Kidney (tissue), 14 donors: Measurements from ENCODE around the gene SOBP. TPM values are rescaled to one million over a fixed set of nuclear protein-coding genes. Genes with fewer than 3 reads are reported as not detected.

Experiments
- DNase-seq, 5 donors: peaks; one replicate each; pipeline ENCODE4 v3.0.0-alpha.2; 2013 to 2020
- FAIRE-seq: peaks from 2 replicates; lab custom pipeline; 2012; peaks lifted over from hg19 to GRCh38; lab: Jason Lieb, UNC
- H3K27ac ChIP-seq, 2 donors: one replicate each; pipeline ENCODE4 v1.7.0; 2013; ENCODE audit warnings: low read depth in 2 of 2, low read length in 2 of 2, inconsistent platforms in 1 of 2
- H3K27me3 ChIP-seq: one replicate; pipeline ENCODE4 v1.7.1; 2013; ENCODE audit warnings: low read length, inconsistent platforms; ENCODE audit not compliant: control insufficient read depth, insufficient read depth
- H3K36me3 ChIP-seq, 3 donors: one replicate each; pipeline versions ENCODE4 v1.7.0 to v1.7.1; 2013; ENCODE audit warnings: low read length in 3 of 3, control low read depth in 1 of 3, inconsistent platforms in 1 of 3; ENCODE audit not compliant: insufficient read depth in 3 of 3, control insufficient read depth in 2 of 3
- H3K4me1 ChIP-seq, 3 donors: one replicate each; pipeline versions ENCODE4 v1.7.0 to v1.7.1; 2013; ENCODE audit warnings: low read length in 3 of 3, inconsistent platforms in 1 of 3, low read depth in 1 of 3; ENCODE audit not compliant: control insufficient read depth in 2 of 3, insufficient read depth in 2 of 3
- H3K4me3 ChIP-seq, 3 donors: one replicate each; pipeline versions ENCODE4 v1.7.0 to v1.8.1; 2013; ENCODE audit warnings: low read length in 3 of 3, control low read depth in 1 of 3, inconsistent platforms in 1 of 3
- H3K9ac ChIP-seq, 3 donors: one replicate each; pipeline versions ENCODE4 v1.7.0 to v1.7.1; 2013; ENCODE audit warnings: low read length in 3 of 3, control low read depth in 1 of 3, inconsistent platforms in 1 of 3
- H3K9me3 ChIP-seq, 3 donors: one replicate each; pipeline versions ENCODE4 v1.7.0 to v1.7.1; 2013; ENCODE audit warnings: low read length in 3 of 3, control low read depth in 1 of 3, inconsistent platforms in 1 of 3; ENCODE audit not compliant: control insufficient read depth in 2 of 3, insufficient read depth in 1 of 3
- CTCF ChIP-seq: IDR thresholded peaks from 3 replicates; pipeline ENCODE4 v1.5.1; 2012; ENCODE audit warnings: mild to moderate bottlenecking, moderate library complexity, borderline replicate concordance; ENCODE audit not compliant: insufficient read depth; ENCODE audit errors: extremely low read depth
- intact Hi-C: fragments of 100-400 bp; cut with DNase I; formaldehyde crosslinking; loops from one replicate; pipeline ENCODE4 v1.11.1; 2022
- polyA plus RNA-seq: library from polyadenylated mRNA; stranded (reverse); fragments of 350-450 nt; fragmentation: Illumina TruSeq; extraction: RNeasy Lipid Tissue Mini Kit (QIAGEN cat#74804); gene quantifications from one replicate; pipeline ENCODE4 v1.2.3, GENCODE V29; 2014; ENCODE audit warnings: low read depth, low replicate concordance; ENCODE audit not compliant: insufficient read depth
- total RNA-seq: library from RNA; stranded (reverse); fragmentation: NEBNext Ultra II Directional; extraction: Animal tissue kit (Norgen Biotek cat#: 25700); gene quantifications from one replicate; pipeline ENCODE4 v1.2.1, GENCODE V29; 2021
- donor health status: control.
- donor health status: control.
- donor health status: control.
- donor health status: control.
- donor health status: control.
- donor health status: DM: yes; HTN: yes; CAD: no.
- donor health status: Normal renal cell carcinoma (clear cell type).

The SOBP gene
- total and polyA plus RNA-seq, 2 donors from 2014 or later, result 5.4 to 9.5 TPM

DNA sequence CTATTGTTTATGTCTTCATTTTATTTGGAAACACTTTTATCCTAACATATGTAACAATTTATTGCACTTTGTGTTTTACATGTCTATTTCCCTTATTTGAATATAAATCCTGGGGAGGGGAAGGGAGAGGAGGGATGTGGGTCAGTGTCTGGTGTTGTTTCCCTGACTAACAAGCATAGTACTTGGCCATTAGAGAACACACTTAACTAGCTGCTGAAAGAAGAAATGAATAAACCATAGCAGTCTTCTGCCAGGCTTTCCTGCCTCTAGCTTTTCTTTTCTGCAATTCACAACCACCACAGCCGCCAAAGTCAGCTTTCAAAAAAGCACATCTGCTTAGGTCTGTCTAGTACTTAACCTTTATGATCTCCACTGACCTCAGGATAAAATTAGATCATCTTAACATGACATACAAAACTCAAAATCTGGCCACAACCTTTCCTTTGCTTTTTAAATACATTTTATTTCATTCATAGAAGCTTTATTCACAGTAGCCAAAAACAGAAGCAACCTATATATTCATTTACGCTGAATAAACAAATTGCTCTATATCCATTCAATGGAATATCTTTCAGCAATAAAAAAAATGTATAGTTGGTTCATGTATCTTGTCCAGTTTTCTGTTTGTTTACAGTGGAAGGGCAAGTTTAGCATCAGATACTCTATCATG lies 46.8 kb upstream of the SOBP start:
- H3K4me1 ChIP-seq, result peaks cover 0 to 5% (median 0%) of the 10 kb centered on the region in 3 donors
- no peak for TF ChIP-seq CTCF
- FAIRE-seq, result no peak

GRCh38 chr6:107443608-107444267 lies 46.2 kb upstream of the SOBP start:
- peaks cover 0 to 5% (median 0%) of the 10 kb centered on the region in 3 donors for H3K4me1 ChIP-seq
- no peak for FAIRE-seq
- H3K36me3 ChIP-seq, result no peaks in the 10 kb centered on the region
- H3K9ac ChIP-seq, result no peak overlapping the region
- H3K27ac ChIP-seq, result no peak overlapping the region
- peaks cover 0 to 9% (median 2%) of the 10 kb centered on the region in 3 donors for H3K9me3 ChIP-seq
- DNase-seq, result no peak
- no peak overlapping the region for H3K4me3 ChIP-seq
- H3K27me3 ChIP-seq, result no peaks in the 10 kb centered on the region
- no peak for TF ChIP-seq CTCF
- intact Hi-C loops, result no loop called here

More for the DNA sequence above, 46.8 kb upstream of the SOBP start:
- Histone ChIP-seq H3K4me3 (no peak overlapping the region), H3K27me3 (no peaks in the 10 kb centered on the region), H3K9ac (no peak overlapping the region), H3K27ac (no peak overlapping the region), H3K36me3 (no peaks in the 10 kb centered on the region), H3K9me3 (peaks cover 0 to 8% (median 2%) of the 10 kb centered on the region in 3 donors)
- DNase-seq, result no peak
- intact Hi-C loops, result no loop called here

DNA sequence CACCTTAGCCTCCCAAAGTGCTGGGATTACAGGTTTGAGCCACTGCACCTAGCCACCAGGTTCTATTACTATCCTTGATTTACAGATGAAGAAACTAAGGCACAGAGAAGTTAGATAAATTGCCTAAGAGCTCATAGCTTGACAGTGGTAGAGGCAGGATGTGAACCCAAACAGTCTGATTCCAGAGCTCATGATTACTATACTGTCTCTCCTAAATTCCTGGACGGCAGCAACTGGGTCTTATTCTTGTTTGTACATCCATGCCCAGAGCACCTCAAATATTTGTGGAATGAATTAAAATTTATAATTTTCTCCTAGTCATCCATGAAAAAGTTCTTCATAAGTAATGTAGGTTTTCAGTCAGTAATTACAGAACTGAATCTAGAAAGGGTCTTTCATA lies 45.6 kb upstream of the SOBP start:
- Histone ChIP-seq H3K27me3 (no peaks in the 10 kb centered on the region), H3K9ac (no peak overlapping the region), H3K9me3 (peaks cover 0 to 9% (median 2%) of the 10 kb centered on the region in 3 donors), H3K36me3 (no peaks in the 10 kb centered on the region), H3K4me3 (no peak overlapping the region), H3K4me1 (peaks cover 0 to 5% (median 0%) of the 10 kb centered on the region in 3 donors), H3K27ac (no peak overlapping the region)
- DNase-seq (no peak), FAIRE-seq (no peak)
- no peak for TF ChIP-seq CTCF
- intact Hi-C loops, result no loop called here
